ENCODE data around the gene UNC5C. TPM values are rescaled to one million over a fixed set of nuclear protein-coding genes. Genes with fewer than 3 reads are reported as not detected.

The UNC5C gene
- total and polyA plus RNA-seq, 2 donors (not counting 1 experiment from before 2014, with no cell fraction given): 2.0 to 11.6 TPM

DNA sequence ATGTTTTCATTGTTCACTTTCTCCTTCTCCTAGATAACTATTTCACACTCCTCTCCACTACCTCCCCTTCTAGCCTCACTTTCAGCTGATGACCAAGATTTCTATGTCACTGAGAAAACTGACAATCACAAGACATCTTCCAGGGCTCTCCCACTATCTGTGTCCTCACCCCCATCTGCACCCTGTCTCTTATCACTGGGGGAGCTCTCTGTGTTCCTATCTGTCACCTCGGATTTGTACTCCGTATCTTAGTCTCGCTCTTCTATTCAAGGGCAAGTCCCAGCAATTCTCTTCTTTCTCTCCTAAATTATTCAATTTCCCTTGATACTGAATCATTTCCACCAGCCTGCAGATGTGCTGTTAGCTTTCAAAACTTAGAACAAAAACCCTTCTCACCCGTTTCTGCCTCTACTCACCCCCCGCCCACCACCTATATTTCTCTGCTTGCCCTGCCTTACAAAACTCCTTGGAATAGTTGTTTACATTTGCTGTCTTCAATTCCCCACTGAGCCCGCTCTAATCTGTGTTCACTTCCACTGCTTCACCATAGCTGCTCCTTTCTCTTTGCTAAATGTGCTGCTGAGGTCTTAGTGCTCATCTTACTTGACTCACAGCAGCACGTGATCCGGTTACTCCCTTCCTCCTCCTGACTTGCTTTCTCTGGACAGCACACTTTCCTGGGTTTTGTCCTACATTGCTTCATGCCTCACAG lies 293.2 kb downstream of the UNC5C start:
- TF ChIP-seq EZH2 (IDR thresholded peaks at IDR 0.05; ENCODE audit: low read length, missing control alignments): no peak
- TF ChIP-seq, protein P1, sequence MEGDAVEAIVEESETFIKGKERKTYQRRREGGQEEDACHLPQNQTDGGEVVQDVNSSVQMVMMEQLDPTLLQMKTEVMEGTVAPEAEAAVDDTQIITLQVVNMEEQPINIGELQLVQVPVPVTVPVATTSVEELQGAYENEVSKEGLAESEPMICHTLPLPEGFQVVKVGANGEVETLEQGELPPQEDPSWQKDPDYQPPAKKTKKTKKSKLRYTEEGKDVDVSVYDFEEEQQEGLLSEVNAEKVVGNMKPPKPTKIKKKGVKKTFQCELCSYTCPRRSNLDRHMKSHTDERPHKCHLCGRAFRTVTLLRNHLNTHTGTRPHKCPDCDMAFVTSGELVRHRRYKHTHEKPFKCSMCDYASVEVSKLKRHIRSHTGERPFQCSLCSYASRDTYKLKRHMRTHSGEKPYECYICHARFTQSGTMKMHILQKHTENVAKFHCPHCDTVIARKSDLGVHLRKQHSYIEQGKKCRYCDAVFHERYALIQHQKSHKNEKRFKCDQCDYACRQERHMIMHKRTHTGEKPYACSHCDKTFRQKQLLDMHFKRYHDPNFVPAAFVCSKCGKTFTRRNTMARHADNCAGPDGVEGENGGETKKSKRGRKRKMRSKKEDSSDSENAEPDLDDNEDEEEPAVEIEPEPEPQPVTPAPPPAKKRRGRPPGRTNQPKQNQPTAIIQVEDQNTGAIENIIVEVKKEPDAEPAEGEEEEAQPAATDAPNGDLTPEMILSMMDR (conservative IDR thresholded peaks at IDR 0.05 in 1 of 2, IDR thresholded peaks at IDR 0.05 in 1 of 2; ENCODE audit: low read depth in 1 of 2, low read length in 2 of 2): no peak
- Histone ChIP-seq H3K9ac (ENCODE audit: insufficient read depth, low read length) (no peak overlapping the region), H3K4me1 (ENCODE audit: control insufficient read depth, extremely low read depth, insufficient read depth, low read length) (no peaks in the 10 kb centered on the region), H3K27ac (ENCODE audit: insufficient read depth, low read length) (no peak overlapping the region), H2AFZ (ENCODE audit: low read length) (no peak overlapping the region), H3K79me2 (ENCODE audit: control insufficient read depth, insufficient read depth, low read length) (no peaks in the 10 kb centered on the region), H3K36me3 (ENCODE audit: control insufficient read depth, insufficient read depth, low read length) (no peaks in the 10 kb centered on the region), H3K4me2 (ENCODE audit: extremely low read depth, insufficient read depth, low read length) (no peak overlapping the region), H3K9me3 (ENCODE audit: control insufficient read depth, insufficient read depth, low read depth, low read length) (no peaks in the 10 kb centered on the region), H4K20me1 (ENCODE audit: control insufficient read depth, extremely low read depth, insufficient read depth, low read length) (no peaks in the 10 kb centered on the region), H3K27me3 (ENCODE audit: control insufficient read depth, insufficient read depth, low read length) (no peaks in the 10 kb centered on the region), H3K4me3 (replicated peaks in 1 of 4; ENCODE audit: control extremely low read depth in 1 of 4, insufficient read depth in 1 of 4, low read depth in 3 of 4, low read length in 4 of 4) (no peak overlapping the region)
- DNase-seq (ENCODE audit: low read depth in 2 of 2): peak; percentile 62 to 71

DNA sequence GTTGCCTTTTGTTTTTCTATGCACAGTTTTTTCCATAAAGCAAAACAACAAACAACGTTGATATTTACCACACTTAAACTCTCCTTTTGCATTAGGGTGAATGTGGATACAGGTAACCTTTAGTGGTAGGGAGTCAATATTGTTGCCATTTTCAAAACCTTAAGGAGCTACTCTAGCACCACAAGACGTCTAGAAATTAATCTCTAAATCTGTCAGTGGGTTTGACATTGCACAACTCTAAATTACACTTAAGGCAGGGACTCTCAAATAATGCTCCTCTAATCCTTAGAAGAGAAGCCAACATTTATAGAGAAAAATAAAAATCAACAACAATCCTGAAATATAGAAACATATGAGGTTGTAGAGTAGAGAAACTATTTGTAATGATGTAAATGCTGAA lies 297.2 kb downstream of the UNC5C start:
- H3K9ac ChIP-seq (ENCODE audit: insufficient read depth, low read length): no peak overlapping the region
- H3K9me3 ChIP-seq (ENCODE audit: control insufficient read depth, insufficient read depth, low read depth, low read length): no peaks in the 10 kb centered on the region
- no peaks in the 10 kb centered on the region for H3K4me1 ChIP-seq (ENCODE audit: control insufficient read depth, extremely low read depth, insufficient read depth, low read length)
- H2AFZ ChIP-seq (ENCODE audit: low read length): no peak overlapping the region
- H3K4me3 ChIP-seq (replicated peaks in 1 of 4; ENCODE audit: control extremely low read depth in 1 of 4, insufficient read depth in 1 of 4, low read depth in 3 of 4, low read length in 4 of 4): no peak overlapping the region
- H3K36me3 ChIP-seq (ENCODE audit: control insufficient read depth, insufficient read depth, low read length): no peaks in the 10 kb centered on the region
- no peak overlapping the region for H3K27ac ChIP-seq (ENCODE audit: insufficient read depth, low read length)
- DNase-seq (ENCODE audit: low read depth in 2 of 2): no peak
- TF ChIP-seq, protein P1 (conservative IDR thresholded peaks at IDR 0.05 in 1 of 2, IDR thresholded peaks at IDR 0.05 in 1 of 2; ENCODE audit: low read depth in 1 of 2, low read length in 2 of 2): no peak
- no peak for TF ChIP-seq EZH2 (IDR thresholded peaks at IDR 0.05; ENCODE audit: low read length, missing control alignments)
- no peaks in the 10 kb centered on the region for H3K27me3 ChIP-seq (ENCODE audit: control insufficient read depth, insufficient read depth, low read length)
- no peaks in the 10 kb centered on the region for H4K20me1 ChIP-seq (ENCODE audit: control insufficient read depth, extremely low read depth, insufficient read depth, low read length)
- no peak overlapping the region for H3K4me2 ChIP-seq (ENCODE audit: extremely low read depth, insufficient read depth, low read length)
- no peaks in the 10 kb centered on the region for H3K79me2 ChIP-seq (ENCODE audit: control insufficient read depth, insufficient read depth, low read length)

DNA sequence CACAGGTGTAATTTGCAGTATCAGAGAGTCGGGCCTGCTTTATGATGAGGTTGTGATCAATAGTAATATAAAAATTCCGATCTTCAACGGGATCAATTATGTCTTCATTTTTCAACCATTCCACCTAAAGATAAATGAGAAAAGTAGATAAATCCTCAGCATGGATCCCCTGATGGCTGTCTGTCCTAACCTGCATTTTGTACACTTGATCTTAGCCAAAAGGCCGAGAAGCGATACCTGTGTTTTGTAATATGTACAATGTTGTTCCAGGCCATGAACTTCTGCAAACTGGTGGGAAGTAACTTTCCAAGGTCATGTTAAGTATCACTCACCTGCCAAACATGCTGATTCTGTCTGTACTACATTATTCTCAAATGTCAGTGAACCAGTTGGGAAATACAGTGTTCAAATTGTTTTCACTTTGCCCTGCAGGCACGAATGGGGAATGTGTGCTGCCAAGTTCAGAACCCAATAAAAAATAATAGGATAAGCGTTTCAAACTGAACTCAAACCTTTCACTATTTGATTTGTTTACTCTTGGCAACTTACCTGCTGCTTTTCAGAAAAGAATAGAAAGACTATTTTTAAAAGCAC lies 298.1 kb downstream of the UNC5C start:
- no peaks in the 10 kb centered on the region for H3K9me3 ChIP-seq (ENCODE audit: control insufficient read depth, insufficient read depth, low read depth, low read length)
- H3K4me1 ChIP-seq (ENCODE audit: control insufficient read depth, extremely low read depth, insufficient read depth, low read length): no peaks in the 10 kb centered on the region
- no peak overlapping the region for H3K4me2 ChIP-seq (ENCODE audit: extremely low read depth, insufficient read depth, low read length)
- no peaks in the 10 kb centered on the region for H3K27me3 ChIP-seq (ENCODE audit: control insufficient read depth, insufficient read depth, low read length)
- no peak overlapping the region for H2AFZ ChIP-seq (ENCODE audit: low read length)
- TF ChIP-seq, protein P1 (conservative IDR thresholded peaks at IDR 0.05 in 1 of 2, IDR thresholded peaks at IDR 0.05 in 1 of 2; ENCODE audit: low read depth in 1 of 2, low read length in 2 of 2): no peak
- no peak for TF ChIP-seq EZH2 (IDR thresholded peaks at IDR 0.05; ENCODE audit: low read length, missing control alignments)
- H3K36me3 ChIP-seq (ENCODE audit: control insufficient read depth, insufficient read depth, low read length): no peaks in the 10 kb centered on the region
- H3K9ac ChIP-seq (ENCODE audit: insufficient read depth, low read length): no peak overlapping the region
- no peak overlapping the region for H3K4me3 ChIP-seq (replicated peaks in 1 of 4; ENCODE audit: control extremely low read depth in 1 of 4, insufficient read depth in 1 of 4, low read depth in 3 of 4, low read length in 4 of 4)
- no peak overlapping the region for H3K27ac ChIP-seq (ENCODE audit: insufficient read depth, low read length)
- H4K20me1 ChIP-seq (ENCODE audit: control insufficient read depth, extremely low read depth, insufficient read depth, low read length): no peaks in the 10 kb centered on the region
- H3K79me2 ChIP-seq (ENCODE audit: control insufficient read depth, insufficient read depth, low read length): no peaks in the 10 kb centered on the region
- no peak for DNase-seq (ENCODE audit: low read depth in 2 of 2)

Measured in fibroblast of lung (primary cell).